H1 (cell line): ENCODE measurements around the gene CUL4A. TPM values are rescaled to one million over a fixed set of nuclear protein-coding genes. Genes with fewer than 3 reads are reported as not detected.

ENCODE experiments used
- CREB1 ChIP-seq: IDR thresholded peaks from 2 replicates; pipeline ENCODE4 v1.6.1; 2012; ENCODE audit warnings: inconsistent platforms
- HDAC6 ChIP-seq: IDR thresholded peaks from one replicate; pipeline ENCODE4 v1.7.1; 2012; ENCODE audit warnings: low read depth, mild to moderate bottlenecking, inconsistent platforms, low read length, moderate library complexity
- RAD21 ChIP-seq, 2 experiments: IDR thresholded peaks in 1 of 2; conservative IDR thresholded peaks in 1 of 2; 2 replicates each; pipeline ENCODE4 v1.6.1; 2011; ENCODE audit warnings: low read depth in 2 of 2, low read length in 2 of 2, improper control_type of control experiment in 1 of 2, inconsistent platforms in 1 of 2, mild to moderate bottlenecking in 1 of 2, moderate library complexity in 1 of 2
- SRF ChIP-seq: IDR thresholded peaks from 2 replicates; pipeline ENCODE4 v1.6.1; 2011; ENCODE audit warnings: mild to moderate bottlenecking, low read depth, low read length, moderate library complexity
- polyA plus RNA-seq, 7 experiments: library from polyadenylated mRNA; depleted of rRNA in 3 of 7; stranded (reverse) in 5 of 7; unstranded in 2 of 7; fragments of >200 nt in 5 of 7; fragments of 200-250 nt in 2 of 7; gene quantifications; 1 replicate in 5 of 7; 2 replicates in 1 of 7; 4 replicates in 1 of 7; pipeline versions ENCODE4 v1.2.1 to v1.2.3, GENCODE V29; 2011 to 2013; ENCODE audit warnings: missing spikeins in 2 of 7, mixed read lengths in 2 of 7
- total RNA-seq: library from RNA; stranded (reverse); fragmentation: NEBNext Ultra II Directional; extraction: Animal tissue kit (Norgen Biotek cat#: 25700); gene quantifications from 2 replicates; pipeline ENCODE4 v1.2.1, GENCODE V29; 2021

The CUL4A gene
- total and polyA plus RNA-seq, 2 of the 8 experiments (the other 6 are each of a cell fraction or from before 2014, with no cell fraction given): 54.7 to 101 TPM

GRCh38 chr13:113195360-113195759 is 14.1 kb upstream of the CUL4A start (continued):
- TF ChIP-seq CREB1: no peak
- TF ChIP-seq HDAC6: no peak
- no peak for TF ChIP-seq SRF
- no peak for TF ChIP-seq RAD21 (IDR thresholded peaks at IDR 0.05 in 1 of 2, conservative IDR thresholded peaks at IDR 0.05 in 1 of 2; ENCODE audit: low read depth in 2 of 2, low read length in 2 of 2)
